Mammary epithelial cell (primary cell): Measurements from ENCODE around the gene UMOD.

Experiments
- EZH2 ChIP-seq: IDR thresholded peaks from 2 replicates; pipeline ENCODE4 v1.6.1; 2012; ENCODE audit warnings: low read length, inconsistent platforms, borderline replicate concordance
- TF ChIP-seq, protein P1 (sequence below), 2 donors: IDR thresholded peaks in 1 of 2; conservative IDR thresholded peaks in 1 of 2; 2 replicates each; pipeline ENCODE4 v1.5.1; 2011 to 2012; ENCODE audit warnings: inconsistent platforms in 2 of 2, low read length in 2 of 2, mild to moderate bottlenecking in 2 of 2, control low read depth in 1 of 2, low read depth in 1 of 2; ENCODE audit not compliant: insufficient read depth in 1 of 2; ENCODE audit errors: extremely low read depth in 1 of 2

DNA sequence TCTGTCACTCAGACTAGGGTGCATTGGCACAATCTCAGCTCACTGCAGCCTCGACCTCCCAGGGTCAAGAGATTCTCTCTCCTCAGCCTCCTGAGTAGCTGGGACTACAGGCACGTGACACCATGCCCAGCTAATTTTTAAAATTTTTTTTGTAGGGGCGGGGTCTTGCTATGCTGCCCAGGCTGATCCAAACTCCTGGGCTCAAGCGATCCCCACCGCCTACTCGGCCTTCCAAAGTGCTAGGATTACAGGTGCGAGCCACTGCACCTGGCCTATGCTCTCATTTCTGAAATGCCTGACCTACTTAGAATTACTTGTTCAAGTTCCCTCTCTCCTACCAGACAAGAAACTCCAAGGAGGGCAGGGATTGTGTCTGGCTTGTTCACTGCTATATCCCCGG is 20.1 kb downstream of the UMOD start:
- TF ChIP-seq, protein P1, sequence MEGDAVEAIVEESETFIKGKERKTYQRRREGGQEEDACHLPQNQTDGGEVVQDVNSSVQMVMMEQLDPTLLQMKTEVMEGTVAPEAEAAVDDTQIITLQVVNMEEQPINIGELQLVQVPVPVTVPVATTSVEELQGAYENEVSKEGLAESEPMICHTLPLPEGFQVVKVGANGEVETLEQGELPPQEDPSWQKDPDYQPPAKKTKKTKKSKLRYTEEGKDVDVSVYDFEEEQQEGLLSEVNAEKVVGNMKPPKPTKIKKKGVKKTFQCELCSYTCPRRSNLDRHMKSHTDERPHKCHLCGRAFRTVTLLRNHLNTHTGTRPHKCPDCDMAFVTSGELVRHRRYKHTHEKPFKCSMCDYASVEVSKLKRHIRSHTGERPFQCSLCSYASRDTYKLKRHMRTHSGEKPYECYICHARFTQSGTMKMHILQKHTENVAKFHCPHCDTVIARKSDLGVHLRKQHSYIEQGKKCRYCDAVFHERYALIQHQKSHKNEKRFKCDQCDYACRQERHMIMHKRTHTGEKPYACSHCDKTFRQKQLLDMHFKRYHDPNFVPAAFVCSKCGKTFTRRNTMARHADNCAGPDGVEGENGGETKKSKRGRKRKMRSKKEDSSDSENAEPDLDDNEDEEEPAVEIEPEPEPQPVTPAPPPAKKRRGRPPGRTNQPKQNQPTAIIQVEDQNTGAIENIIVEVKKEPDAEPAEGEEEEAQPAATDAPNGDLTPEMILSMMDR (conservative IDR thresholded peaks at IDR 0.05 in 1 of 2, IDR thresholded peaks at IDR 0.05 in 1 of 2; ENCODE audit: extremely low read depth in 1 of 2, insufficient read depth in 1 of 2, low read depth in 1 of 2, low read length in 2 of 2), result no peak
- TF ChIP-seq EZH2, result no peak
